Measurements from ENCODE around the gene NGFR.

GRCh38 chr17:49519781-49520180, 24.7 kb downstream of the NGFR start:
- TF ChIP-seq POLR2A (IDR thresholded peaks at IDR 0.05), result no peak
- TF ChIP-seq CTCF (IDR thresholded peaks at IDR 0.05), result no peak
